Measurements from ENCODE around the gene KCNJ12. TPM values are rescaled to one million over a fixed set of nuclear protein-coding genes. Genes with fewer than 3 reads are reported as not detected.

Gene KCNJ12
- total RNA-seq, 1 donor, result under 0.01 TPM

DNA sequence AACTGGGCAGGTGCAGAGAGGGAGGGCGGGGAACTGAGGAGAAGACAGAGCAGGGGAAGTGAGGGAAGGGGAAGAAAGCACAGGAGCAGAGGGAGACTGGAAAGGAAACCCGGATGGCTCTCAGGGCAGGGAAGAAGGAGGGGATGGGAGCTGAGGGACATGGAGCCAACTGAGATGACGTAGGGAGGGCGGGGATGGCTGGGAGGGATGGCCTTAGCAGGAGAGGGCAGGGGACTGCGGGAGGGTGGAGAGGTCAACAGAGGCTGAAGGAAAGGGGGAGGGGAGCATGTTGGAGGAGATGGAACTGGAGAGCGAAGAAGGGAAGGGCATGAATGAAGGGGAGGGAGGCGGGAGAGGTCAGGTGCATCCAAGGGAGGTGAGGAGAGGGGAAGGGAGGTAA is 81.9 kb downstream of the KCNJ12 start:
- DNase-seq (ENCODE audit: low read depth), result no peak
- no peak overlapping the region for H3K4me3 ChIP-seq (ENCODE audit: low read depth, low read length)
- TF ChIP-seq, protein P1, sequence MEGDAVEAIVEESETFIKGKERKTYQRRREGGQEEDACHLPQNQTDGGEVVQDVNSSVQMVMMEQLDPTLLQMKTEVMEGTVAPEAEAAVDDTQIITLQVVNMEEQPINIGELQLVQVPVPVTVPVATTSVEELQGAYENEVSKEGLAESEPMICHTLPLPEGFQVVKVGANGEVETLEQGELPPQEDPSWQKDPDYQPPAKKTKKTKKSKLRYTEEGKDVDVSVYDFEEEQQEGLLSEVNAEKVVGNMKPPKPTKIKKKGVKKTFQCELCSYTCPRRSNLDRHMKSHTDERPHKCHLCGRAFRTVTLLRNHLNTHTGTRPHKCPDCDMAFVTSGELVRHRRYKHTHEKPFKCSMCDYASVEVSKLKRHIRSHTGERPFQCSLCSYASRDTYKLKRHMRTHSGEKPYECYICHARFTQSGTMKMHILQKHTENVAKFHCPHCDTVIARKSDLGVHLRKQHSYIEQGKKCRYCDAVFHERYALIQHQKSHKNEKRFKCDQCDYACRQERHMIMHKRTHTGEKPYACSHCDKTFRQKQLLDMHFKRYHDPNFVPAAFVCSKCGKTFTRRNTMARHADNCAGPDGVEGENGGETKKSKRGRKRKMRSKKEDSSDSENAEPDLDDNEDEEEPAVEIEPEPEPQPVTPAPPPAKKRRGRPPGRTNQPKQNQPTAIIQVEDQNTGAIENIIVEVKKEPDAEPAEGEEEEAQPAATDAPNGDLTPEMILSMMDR (IDR thresholded peaks at IDR 0.05; ENCODE audit: insufficient read depth, low read depth, low read length), result no peak

DNA sequence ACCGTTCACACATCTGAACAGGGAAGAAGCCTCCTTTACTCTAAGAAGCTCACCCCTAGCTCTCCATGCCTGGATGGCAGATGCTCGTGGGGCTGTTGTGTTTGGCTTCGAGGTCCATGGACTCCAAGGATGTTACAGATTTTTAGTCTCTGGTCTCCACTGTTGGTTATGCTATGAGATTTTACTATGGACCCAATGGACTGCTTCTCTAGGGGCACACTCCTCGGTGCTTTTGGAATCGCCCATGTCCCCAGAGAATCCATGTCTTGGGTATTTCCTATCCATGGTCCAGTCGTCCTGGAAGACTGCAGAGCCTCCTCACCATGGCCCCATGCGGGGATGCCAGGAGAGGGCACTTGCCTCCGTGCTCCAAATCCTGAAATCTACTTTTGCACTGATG is 83.4 kb downstream of the KCNJ12 start:
- TF ChIP-seq, protein P1 (IDR thresholded peaks at IDR 0.05; ENCODE audit: insufficient read depth, low read depth, low read length), result no peak
- DNase-seq (ENCODE audit: low read depth), result no peak

DNA sequence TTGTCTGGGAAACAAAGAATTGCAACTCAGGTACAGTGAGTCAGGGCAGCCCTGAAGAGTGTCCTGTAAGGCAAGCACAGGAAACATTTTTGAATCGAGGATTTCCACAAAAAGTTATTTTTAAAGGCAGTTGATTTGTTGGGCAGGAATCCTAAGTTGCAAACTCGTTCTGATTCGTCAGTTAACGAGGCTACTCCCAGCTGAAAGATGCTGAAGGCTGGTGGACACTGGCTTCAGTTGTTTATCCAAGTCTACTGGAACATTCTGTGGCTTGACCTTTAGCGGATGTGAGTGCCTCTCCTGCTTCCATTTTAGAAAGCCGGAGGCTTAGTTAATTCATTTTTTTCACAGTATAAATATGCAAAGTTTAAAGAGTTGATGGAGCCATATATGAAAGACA is 84.2 kb downstream of the KCNJ12 start:
- TF ChIP-seq, protein P1 (IDR thresholded peaks at IDR 0.05; ENCODE audit: insufficient read depth, low read depth, low read length), result no peak
- H3K4me3 ChIP-seq (ENCODE audit: low read depth, low read length), result no peak overlapping the region
- DNase-seq (ENCODE audit: low read depth), result peak; percentile 81

More for the DNA sequence above, 83.4 kb downstream of the KCNJ12 start:
- no peak overlapping the region for H3K4me3 ChIP-seq (ENCODE audit: low read depth, low read length)

DNA sequence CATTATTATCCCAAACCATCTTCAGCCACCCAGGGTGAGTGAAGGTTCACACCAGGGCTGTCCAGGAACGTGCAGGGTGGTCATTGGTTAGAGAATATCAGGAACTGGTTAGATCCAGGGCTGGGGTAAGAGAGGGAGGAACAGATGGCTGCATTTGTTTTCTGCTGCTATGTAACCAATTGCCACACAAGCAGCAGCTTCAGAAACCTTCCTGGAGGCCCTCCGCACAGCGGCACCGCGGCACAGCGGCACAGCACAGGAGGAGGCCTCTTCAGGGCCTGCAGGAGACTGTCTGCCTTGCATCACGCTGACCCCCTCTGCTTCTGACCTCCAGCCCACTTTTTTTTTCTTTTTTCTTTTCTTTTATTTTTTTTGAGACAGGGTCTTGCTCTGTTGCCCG is 86.1 kb downstream of the KCNJ12 start:
- no peak for DNase-seq (ENCODE audit: low read depth)
- TF ChIP-seq, protein P1 (IDR thresholded peaks at IDR 0.05; ENCODE audit: insufficient read depth, low read depth, low read length), result no peak
- no peak overlapping the region for H3K4me3 ChIP-seq (ENCODE audit: low read depth, low read length)

DNA sequence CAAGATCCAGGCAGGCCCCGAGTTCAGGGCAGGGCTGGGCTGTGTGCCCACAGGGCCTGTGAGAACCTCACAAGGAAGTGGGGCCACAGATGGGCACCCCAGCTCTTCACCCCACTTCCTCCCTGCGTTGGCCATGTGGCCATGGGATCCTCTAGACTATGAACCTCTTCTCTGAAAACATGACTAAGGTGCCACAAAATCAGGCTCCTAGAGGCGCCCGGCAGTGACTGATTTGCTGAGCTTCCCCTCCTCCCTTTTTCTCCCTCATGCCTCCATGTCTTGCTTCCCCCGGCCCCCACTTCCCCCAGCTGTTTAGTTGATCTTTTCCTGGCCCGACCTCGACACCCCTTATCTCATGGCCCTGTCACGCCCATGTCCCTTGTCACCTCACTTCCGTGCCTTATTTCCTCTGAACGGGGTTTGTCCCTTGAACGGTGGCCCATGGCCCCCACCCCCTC is 87.1 kb downstream of the KCNJ12 start:
- TF ChIP-seq, protein P1 (IDR thresholded peaks at IDR 0.05; ENCODE audit: insufficient read depth, low read depth, low read length), result no peak
- no peak overlapping the region for H3K4me3 ChIP-seq (ENCODE audit: low read depth, low read length)
- DNase-seq (ENCODE audit: low read depth), result no peak

DNA sequence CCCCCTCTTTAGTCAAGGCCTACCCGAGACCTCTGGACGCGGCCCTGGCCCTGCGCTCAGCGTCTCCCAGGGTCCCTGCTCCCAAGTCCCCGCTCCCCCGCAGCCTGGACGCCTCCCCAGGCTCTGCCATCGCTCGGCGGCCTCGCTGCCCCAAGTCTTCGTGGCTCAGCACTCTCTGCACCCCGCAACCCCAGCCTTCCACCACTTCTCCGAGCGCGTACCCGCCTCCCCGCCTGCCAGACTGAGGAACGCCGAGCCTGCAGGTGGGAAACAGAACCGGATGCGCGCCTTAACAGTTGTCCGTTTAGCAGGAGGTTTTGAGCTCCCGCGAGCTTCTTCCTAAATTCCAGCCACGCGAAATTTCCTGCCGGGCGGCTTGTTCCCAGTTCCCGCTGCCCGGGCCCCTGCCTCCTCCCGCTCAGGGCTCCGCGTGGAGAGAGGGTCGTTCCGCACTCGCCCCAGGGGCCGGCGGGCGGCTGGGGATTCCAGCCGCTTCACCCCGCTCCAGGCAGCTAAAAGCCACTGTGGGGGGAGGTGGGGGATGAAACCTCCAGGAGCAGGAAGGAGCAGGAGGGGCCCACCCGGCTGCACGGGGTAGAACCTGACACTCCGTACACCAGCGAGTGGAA is 87.7 kb downstream of the KCNJ12 start:
- no peak overlapping the region for H3K4me3 ChIP-seq (ENCODE audit: low read depth, low read length)
- TF ChIP-seq, protein P1 (IDR thresholded peaks at IDR 0.05; ENCODE audit: insufficient read depth, low read depth, low read length), result no peak
- peak; percentile 5 for DNase-seq (ENCODE audit: low read depth)

DNA sequence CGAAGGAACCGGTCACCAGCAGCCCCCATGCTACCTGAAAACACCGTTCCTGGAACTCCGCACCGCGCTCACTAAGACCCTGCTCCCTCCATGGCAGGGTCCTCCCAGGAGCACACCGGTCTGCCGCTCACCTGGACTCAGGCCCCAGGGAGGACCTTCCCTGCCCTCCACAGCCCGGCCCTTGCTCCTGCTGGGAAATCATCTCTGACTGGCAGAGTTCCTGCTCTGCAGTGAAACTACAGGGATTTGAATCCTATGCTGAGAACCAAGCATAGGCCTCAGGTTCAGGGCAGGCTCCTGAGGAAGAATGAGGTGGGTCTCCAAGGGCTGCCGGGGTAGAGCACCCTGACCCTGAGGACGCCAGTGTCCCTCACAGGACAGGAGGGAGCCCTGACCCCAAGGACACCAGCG is 88.5 kb downstream of the KCNJ12 start:
- no peak for DNase-seq (ENCODE audit: low read depth)
- H3K4me3 ChIP-seq (ENCODE audit: low read depth, low read length), result no peak overlapping the region
- TF ChIP-seq, protein P1 (IDR thresholded peaks at IDR 0.05; ENCODE audit: insufficient read depth, low read depth, low read length), result no peak

Measured in fibroblast of villous mesenchyme (primary cell).